Caco-2 (cell line): ENCODE results near the gene DPYSL4. TPM values are rescaled to one million over a fixed set of nuclear protein-coding genes. Genes with fewer than 3 reads are reported as not detected.

Source experiments
- BruUV-seq: library from RNA; stranded (reverse); fragments of 400-500 nt; replicated peaks from 2 replicates; lab custom pipeline; 2021; lab: Mats Ljungman, UMichigan
- CTCF ChIA-PET: fragments of 300-600 bp; sonication (Branson Sonifier 250); formaldehyde crosslinking; loops from one replicate; lab custom pipeline; 2022; ENCODE audit warnings: antibody characterized with exemption; lab: Charles Lee
- POLR2A ChIA-PET: fragments of 300-600 bp; sonication (Branson Sonifier 250); formaldehyde crosslinking; loops from one replicate; lab custom pipeline; 2022; ENCODE audit warnings: antibody characterized with exemption; lab: Charles Lee
- DNase-seq, 2 experiments: peaks; one replicate each; pipeline versions ENCODE4 v3.0.0 to v3.0.0-alpha.2; 2020 to 2022
- H3K27me3 ChIP-seq: replicated peaks from 2 replicates; pipeline ENCODE4 v1.6.0; 2011; ENCODE audit warnings: low read length; ENCODE audit not compliant: control insufficient read depth, insufficient read depth
- H3K36me3 ChIP-seq: 2 replicates; pipeline ENCODE4 v1.5.1; 2011; ENCODE audit warnings: low read length; ENCODE audit not compliant: control insufficient read depth, insufficient read depth
- H3K4me1 ChIP-seq: fragments of 250-450 bp; sonication (Bioruptor Pico); 2 replicates; pipeline ENCODE4 v1.5.1; 2020; ENCODE audit warnings: mild to moderate bottlenecking
- H3K4me3 ChIP-seq: 2 replicates; pipeline ENCODE4 v1.5.1; 2011; ENCODE audit warnings: low read depth, mild to moderate bottlenecking, control low read depth, low read length
- H3K9me3 ChIP-seq: fragments of 250-450 bp; sonication (Bioruptor Pico); 2 replicates; pipeline ENCODE4 v1.5.1; 2020; ENCODE audit warnings: mild to moderate bottlenecking, moderate library complexity
- H3K27ac Mint-ChIP-seq: one replicate; pipeline ENCODE4 v1.8.0; 2022; ENCODE audit warnings: mixed read lengths; ENCODE audit not compliant: unreplicated experiment
- H3K27me3 Mint-ChIP-seq: one replicate; pipeline ENCODE4 v1.8.0; 2022; ENCODE audit warnings: mixed read lengths; ENCODE audit not compliant: insufficient read depth, unreplicated experiment
- H3K36me3 Mint-ChIP-seq: one replicate; pipeline ENCODE4 v1.8.0; 2022; ENCODE audit warnings: mild to moderate bottlenecking, mixed read lengths; ENCODE audit not compliant: insufficient read depth, unreplicated experiment
- H3K4me1 Mint-ChIP-seq: one replicate; pipeline ENCODE4 v1.8.0; 2022; ENCODE audit warnings: low read depth, mixed read lengths; ENCODE audit not compliant: unreplicated experiment
- H3K4me3 Mint-ChIP-seq: one replicate; pipeline ENCODE4 v1.8.0; 2022; ENCODE audit warnings: mild to moderate bottlenecking, moderate library complexity, mixed read lengths; ENCODE audit not compliant: unreplicated experiment
- H3K9me3 Mint-ChIP-seq: one replicate; pipeline ENCODE4 v1.8.0; 2022; ENCODE audit warnings: mixed read lengths; ENCODE audit not compliant: unreplicated experiment
- CTCF ChIP-seq, 2 experiments: fragments of 200-600 bp in 1 of 2; IDR thresholded peaks; 1 replicate in 1 of 2; 2 replicates in 1 of 2; pipeline versions ENCODE4 v1.5.1 to v1.8.0; 2011 to 2022; ENCODE audit warnings: antibody characterized with exemption in 1 of 2, control low read depth in 1 of 2, inconsistent platforms in 1 of 2, low read depth in 1 of 2, low read length in 1 of 2, mild to moderate bottlenecking in 1 of 2, moderate library complexity in 1 of 2; ENCODE audit not compliant: insufficient read depth in 1 of 2, severe bottlenecking in 1 of 2, unreplicated experiment in 1 of 2
- intact Hi-C: fragments of 100-400 bp; cut with micrococcal nuclease; formaldehyde crosslinking; loops from one replicate; pipeline ENCODE4 v1.10.0; 2022; ENCODE audit not compliant: unreplicated experiment
- total RNA-seq: library from RNA; stranded (reverse); gene quantifications from 2 replicates; pipeline ENCODE4 v1.2.3, GENCODE V29; 2022

The DPYSL4 gene
- total RNA-seq, 1 experiment from 2014 or later: not detected

- no peaks in the 10 kb centered on the region for H3K27me3 ChIP-seq
- Mint-ChIP-seq H3K4me1 (no peaks in the 10 kb centered on the region), H3K4me3 (no peak overlapping the region), H3K36me3 (no peaks in the 10 kb centered on the region), H3K27me3 (no peaks in the 10 kb centered on the region), H3K27ac (no peak overlapping the region), H3K9me3 (no peaks in the 10 kb centered on the region)
- intact Hi-C loops: no loop called here
- no peak for TF ChIP-seq CTCF (IDR thresholded peaks at IDR 0.05; ENCODE audit: insufficient read depth in 1 of 2, low read depth in 1 of 2, low read length in 1 of 2, severe bottlenecking in 1 of 2, unreplicated experiment in 1 of 2)
- H3K9me3 ChIP-seq: no peaks in the 10 kb centered on the region
- POLR2A ChIA-PET: no interaction called here
- no peaks in the 10 kb centered on the region for H3K36me3 ChIP-seq
- no peaks in the 10 kb centered on the region for H3K4me1 ChIP-seq
- CTCF ChIA-PET: no interaction called here
- BruUV-seq: no TSS peak
- no peak for DNase-seq
- H3K4me3 ChIP-seq: no peak overlapping the region
Measured at GRCh38 chr10:132154440-132154839, 32.3 kb upstream of the DPYSL4 start.

GRCh38 chr10:132154931-132155330 lies 31.8 kb upstream of the DPYSL4 start:
- H3K27ac Mint-ChIP-seq: no peak overlapping the region

GRCh38 chr10:132155723-132156381 lies 30.9 kb upstream of the DPYSL4 start:
- intact Hi-C loops: no loop called here
- ChIA-PET CTCF (no interaction called here), POLR2A (no interaction called here)
- Histone ChIP-seq H3K9me3 (no peaks in the 10 kb centered on the region), H3K36me3 (no peaks in the 10 kb centered on the region), H3K4me1 (no peaks in the 10 kb centered on the region), H3K27me3 (no peaks in the 10 kb centered on the region), H3K4me3 (no peak overlapping the region)
- no peak for DNase-seq
- no peaks in the 10 kb centered on the region for H3K4me1 Mint-ChIP-seq
- no peaks in the 10 kb centered on the region for H3K9me3 Mint-ChIP-seq
- no TSS peak for BruUV-seq
- H3K27ac Mint-ChIP-seq: no peak overlapping the region
- no peaks in the 10 kb centered on the region for H3K27me3 Mint-ChIP-seq
- H3K36me3 Mint-ChIP-seq: no peaks in the 10 kb centered on the region
- TF ChIP-seq CTCF (IDR thresholded peaks at IDR 0.05; ENCODE audit: insufficient read depth in 1 of 2, low read depth in 1 of 2, low read length in 1 of 2, severe bottlenecking in 1 of 2, unreplicated experiment in 1 of 2): no peak
- H3K4me3 Mint-ChIP-seq: no peak overlapping the region

More at GRCh38 chr10:132154931-132155330, 31.8 kb upstream of the DPYSL4 start:
- no peak overlapping the region for H3K4me3 Mint-ChIP-seq
- H3K27me3 Mint-ChIP-seq: no peaks in the 10 kb centered on the region
- H3K4me1 Mint-ChIP-seq: no peaks in the 10 kb centered on the region
- DNase-seq: no peak
- CTCF ChIA-PET: no interaction called here
- intact Hi-C loops: no loop called here
- no peaks in the 10 kb centered on the region for H3K9me3 ChIP-seq
- H3K4me3 ChIP-seq: no peak overlapping the region
- no TSS peak for BruUV-seq
- POLR2A ChIA-PET: no interaction called here
- no peaks in the 10 kb centered on the region for H3K4me1 ChIP-seq
- H3K27me3 ChIP-seq: no peaks in the 10 kb centered on the region
- H3K36me3 ChIP-seq: no peaks in the 10 kb centered on the region
- no peaks in the 10 kb centered on the region for H3K36me3 Mint-ChIP-seq
- TF ChIP-seq CTCF (IDR thresholded peaks at IDR 0.05; ENCODE audit: insufficient read depth in 1 of 2, low read depth in 1 of 2, low read length in 1 of 2, severe bottlenecking in 1 of 2, unreplicated experiment in 1 of 2): no peak
- no peaks in the 10 kb centered on the region for H3K9me3 Mint-ChIP-seq
